Measurements from ENCODE around the gene FHAD1. TPM values are rescaled to one million over a fixed set of nuclear protein-coding genes. Genes with fewer than 3 reads are reported as not detected.
"Not testable (repeated sequence)": the region's sequence is repeated elsewhere in the genome, so short reads cannot be mapped to it uniquely, and the experiment has no call there.

Gene FHAD1
- total RNA-seq, 2 donors from 2014 or later, result 4.4 TPM; not detected in 1

GRCh38 chr1:15304708-15305467 lies 57.9 kb downstream of the FHAD1 start:
- no peaks in the 10 kb centered on the region for H3K4me1 ChIP-seq (ENCODE audit: control insufficient read depth in 1 of 2, low read depth in 2 of 2)
- TF ChIP-seq CTCF (IDR thresholded peaks at IDR 0.05), result peak; percentile 87
- ATAC-seq (ENCODE audit: insufficient number of reproducible peaks, low FRiP score, low read depth) (no peak), DNase-seq (ENCODE audit: low spot score) (no peak)
- no peak overlapping the region for H3K27ac ChIP-seq
- no peaks in the 10 kb centered on the region for H3K27me3 ChIP-seq (replicated peaks; ENCODE audit: insufficient read depth)
- H3K4me3 ChIP-seq, result no peak overlapping the region
- H3K9me3 ChIP-seq, result no peaks in the 10 kb centered on the region
- H3K36me3 ChIP-seq, result no peaks in the 10 kb centered on the region

GRCh38 chr1:15305468-15305770 lies 58.4 kb downstream of the FHAD1 start:
- no peak for TF ChIP-seq CTCF (IDR thresholded peaks at IDR 0.05)
- H3K4me3 ChIP-seq, result no peak overlapping the region
- ATAC-seq (ENCODE audit: insufficient number of reproducible peaks, low FRiP score, low read depth), result no peak

GRCh38 chr1:15306352-15306751 lies 59.3 kb downstream of the FHAD1 start:
- not testable (repeated sequence) for DNase-seq (ENCODE audit: low spot score); H3K27me3 ChIP-seq (replicated peaks; ENCODE audit: insufficient read depth); ATAC-seq (ENCODE audit: insufficient number of reproducible peaks, low FRiP score, low read depth); H3K4me3 ChIP-seq; H3K27ac ChIP-seq; H3K4me1 ChIP-seq (ENCODE audit: control insufficient read depth in 1 of 2, low read depth in 2 of 2); H3K9me3 ChIP-seq; H3K36me3 ChIP-seq

More at GRCh38 chr1:15305468-15305770, 58.4 kb downstream of the FHAD1 start:
- no peak overlapping the region for H3K27ac ChIP-seq
- no peaks in the 10 kb centered on the region for H3K36me3 ChIP-seq
- H3K4me1 ChIP-seq (ENCODE audit: control insufficient read depth in 1 of 2, low read depth in 2 of 2), result no peaks in the 10 kb centered on the region
- H3K9me3 ChIP-seq, result no peaks in the 10 kb centered on the region
- H3K27me3 ChIP-seq (replicated peaks; ENCODE audit: insufficient read depth), result no peaks in the 10 kb centered on the region
- no peak for DNase-seq (ENCODE audit: low spot score)

GRCh38 chr1:15308135-15308534 lies 61.1 kb downstream of the FHAD1 start:
- Histone ChIP-seq H3K27me3 (replicated peaks; ENCODE audit: insufficient read depth) (no peaks in the 10 kb centered on the region), H3K4me1 (ENCODE audit: control insufficient read depth in 1 of 2, low read depth in 2 of 2) (no peaks in the 10 kb centered on the region), H3K9me3 (no peaks in the 10 kb centered on the region), H3K36me3 (no peaks in the 10 kb centered on the region), H3K27ac (no peak overlapping the region), H3K4me3 (no peak overlapping the region)
- TF ChIP-seq CTCF (IDR thresholded peaks at IDR 0.05), result no peak
- ATAC-seq (ENCODE audit: insufficient number of reproducible peaks, low FRiP score, low read depth) (no peak), DNase-seq (ENCODE audit: low spot score) (no peak)

- Histone ChIP-seq H3K27me3 (replicated peaks; ENCODE audit: insufficient read depth) (no peaks in the 10 kb centered on the region), H3K4me1 (ENCODE audit: control insufficient read depth in 1 of 2, low read depth in 2 of 2) (no peaks in the 10 kb centered on the region), H3K27ac (no peak overlapping the region), H3K9me3 (no peaks in the 10 kb centered on the region), H3K4me3 (no peak overlapping the region), H3K36me3 (no peaks in the 10 kb centered on the region)
- ATAC-seq (ENCODE audit: insufficient number of reproducible peaks, low FRiP score, low read depth) (no peak), DNase-seq (ENCODE audit: low spot score) (no peak)
- no peak for TF ChIP-seq CTCF (IDR thresholded peaks at IDR 0.05)
Observed at GRCh38 chr1:15308621-15309027, 61.6 kb downstream of the FHAD1 start.

- no peak for TF ChIP-seq CTCF (IDR thresholded peaks at IDR 0.05)
- Histone ChIP-seq H3K9me3 (no peaks in the 10 kb centered on the region), H3K27me3 (replicated peaks; ENCODE audit: insufficient read depth) (no peaks in the 10 kb centered on the region), H3K4me1 (ENCODE audit: control insufficient read depth in 1 of 2, low read depth in 2 of 2) (no peaks in the 10 kb centered on the region), H3K36me3 (no peaks in the 10 kb centered on the region), H3K4me3 (no peak overlapping the region), H3K27ac (no peak overlapping the region)
- no peak for DNase-seq (ENCODE audit: low spot score)
- no peak for ATAC-seq (ENCODE audit: insufficient number of reproducible peaks, low FRiP score, low read depth)
Observed at GRCh38 chr1:15309687-15310086, 62.7 kb downstream of the FHAD1 start.
